HG03575 (cell line): ENCODE data around the gene PCDHB13.
"Not testable (repeated sequence)": the region's sequence is repeated elsewhere in the genome, so short reads cannot be mapped to it uniquely, and the experiment has no call there.

Source experiments
- ATAC-seq: cut with Tn5 transposase; IDR thresholded peaks from one replicate; pipeline ENCODE4 v1.9.1; 2021; ENCODE audit not compliant: unreplicated experiment, insufficient number of reproducible peaks, low FRiP score; ENCODE audit errors: extremely low read depth

PCDHB13 gene

DNA sequence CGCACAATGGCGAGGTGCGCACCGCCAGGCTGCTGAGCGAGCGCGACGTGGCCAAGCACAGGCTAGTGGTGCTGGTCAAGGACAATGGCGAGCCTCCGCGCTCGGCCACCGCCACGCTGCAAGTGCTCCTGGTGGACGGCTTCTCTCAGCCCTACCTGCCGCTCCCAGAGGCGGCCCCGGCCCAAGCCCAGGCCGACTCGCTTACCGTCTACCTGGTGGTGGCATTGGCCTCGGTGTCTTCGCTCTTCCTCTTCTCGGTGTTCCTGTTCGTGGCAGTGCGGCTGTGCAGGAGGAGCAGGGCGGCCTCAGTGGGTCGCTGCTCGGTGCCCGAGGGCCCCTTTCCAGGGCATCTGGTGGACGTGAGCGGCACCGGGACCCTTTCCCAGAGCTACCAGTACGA, 33.7 kb downstream of the PCDHB13 start:
- ATAC-seq = not testable (repeated sequence)

DNA sequence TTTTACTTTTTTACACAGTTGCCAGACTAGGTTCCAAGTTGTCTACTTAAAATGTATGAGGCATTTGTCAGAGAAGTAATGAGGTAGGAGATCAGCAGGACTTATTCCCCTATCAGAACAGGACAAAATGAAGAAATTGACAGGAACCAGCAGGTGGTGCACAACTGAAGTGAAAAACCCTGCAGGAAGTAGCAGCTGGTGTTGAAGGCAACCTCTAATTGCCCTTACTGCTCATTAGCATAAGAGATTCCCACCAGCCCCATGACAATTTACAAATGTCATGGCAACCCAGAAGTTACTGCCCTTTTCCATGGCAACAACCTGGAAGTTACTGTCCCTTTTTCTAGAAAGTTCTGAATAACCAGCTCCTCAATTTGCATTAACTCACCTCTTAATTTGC, 36.9 kb downstream of the PCDHB13 start:
- ATAC-seq = no peak

DNA sequence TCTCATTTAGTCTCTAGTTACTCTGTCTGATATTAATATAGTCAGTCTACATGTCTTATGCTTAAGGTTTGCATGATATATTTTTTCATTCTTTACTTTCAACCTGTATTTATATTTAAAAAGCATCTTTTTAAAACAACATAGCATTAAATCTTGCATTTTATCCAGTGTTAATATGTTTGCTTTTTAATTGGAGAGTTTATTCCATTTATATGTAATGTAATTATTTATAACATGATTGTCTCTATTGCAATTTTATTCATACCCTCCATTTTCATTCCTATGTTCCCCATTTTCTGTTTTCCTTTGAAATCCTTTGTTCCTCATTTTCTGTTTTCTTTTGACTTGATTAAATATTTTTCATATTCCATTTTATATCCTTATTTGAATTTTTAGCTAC, 44.7 kb downstream of the PCDHB13 start:
- no peak for ATAC-seq

DNA sequence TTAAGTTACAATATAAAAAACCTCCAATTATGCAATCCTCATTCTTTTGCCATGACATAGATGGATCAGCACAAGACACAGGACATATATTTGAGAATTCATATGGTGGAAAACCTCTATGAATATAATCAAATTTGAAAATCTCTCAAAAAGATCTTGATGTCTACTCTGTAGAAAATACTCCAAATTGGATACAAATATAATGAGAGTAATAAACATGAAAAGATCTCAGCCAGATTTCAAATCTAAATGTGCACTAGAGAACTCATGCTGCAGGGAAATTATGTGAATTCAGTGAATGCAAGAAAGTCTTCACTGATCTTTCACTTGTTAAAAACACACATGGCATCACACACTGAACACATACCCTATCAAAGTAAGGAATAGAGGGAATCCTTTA, 45.2 kb downstream of the PCDHB13 start:
- ATAC-seq = no peak

DNA sequence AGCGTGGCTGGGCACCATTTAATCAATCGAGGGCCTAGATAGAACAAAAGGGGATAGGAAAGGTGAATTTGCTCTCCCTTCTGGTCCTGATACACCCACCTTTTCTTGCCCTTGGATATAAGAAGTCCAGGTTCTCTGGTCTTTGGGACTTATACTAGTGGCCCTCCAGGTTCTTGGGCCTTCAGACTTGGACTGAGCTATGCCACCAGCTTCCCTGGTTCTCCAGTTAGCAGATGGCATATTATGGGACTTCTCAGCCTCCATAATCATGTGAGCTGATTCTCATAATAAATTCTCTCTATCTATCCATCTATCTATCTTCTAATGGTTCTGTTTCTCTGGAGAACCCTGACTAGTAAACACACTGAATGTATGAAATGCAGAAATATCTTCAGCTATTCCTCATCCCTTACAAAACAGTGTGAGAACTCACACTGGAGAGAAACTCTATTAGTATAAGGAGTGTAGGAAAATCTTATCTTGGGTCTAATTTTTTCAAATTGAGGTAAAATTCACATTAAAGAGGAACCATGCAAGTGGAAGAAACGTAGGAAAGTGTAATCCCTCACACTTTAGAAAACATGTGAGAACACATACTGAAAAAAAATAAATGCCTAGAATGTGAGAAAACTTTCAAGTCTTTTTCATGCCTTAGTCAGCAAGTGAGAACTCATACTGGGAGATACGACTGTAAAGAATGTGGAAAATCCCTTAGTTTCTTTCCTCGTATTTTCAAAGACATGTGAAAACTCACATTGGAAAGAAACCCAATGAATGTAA, 46.9 kb downstream of the PCDHB13 start:
- no peak for ATAC-seq

DNA sequence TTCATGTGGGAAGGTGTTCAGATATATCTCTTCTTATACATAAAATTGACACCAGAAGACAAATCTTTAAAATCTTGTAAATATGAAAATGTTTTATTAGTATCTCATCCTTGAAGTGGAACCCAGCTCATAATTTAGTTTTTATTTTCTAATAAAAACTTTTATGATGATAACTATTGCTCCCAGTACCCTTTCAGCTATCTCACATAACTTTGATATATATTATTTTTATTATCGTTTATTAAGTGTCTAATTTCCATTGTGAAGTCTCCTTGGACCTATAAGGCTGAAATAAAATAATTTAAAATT, 47.5 kb downstream of the PCDHB13 start:
- ATAC-seq = no peak
